Measurements from ENCODE around the gene TMPRSS5.

Gene TMPRSS5

DNA sequence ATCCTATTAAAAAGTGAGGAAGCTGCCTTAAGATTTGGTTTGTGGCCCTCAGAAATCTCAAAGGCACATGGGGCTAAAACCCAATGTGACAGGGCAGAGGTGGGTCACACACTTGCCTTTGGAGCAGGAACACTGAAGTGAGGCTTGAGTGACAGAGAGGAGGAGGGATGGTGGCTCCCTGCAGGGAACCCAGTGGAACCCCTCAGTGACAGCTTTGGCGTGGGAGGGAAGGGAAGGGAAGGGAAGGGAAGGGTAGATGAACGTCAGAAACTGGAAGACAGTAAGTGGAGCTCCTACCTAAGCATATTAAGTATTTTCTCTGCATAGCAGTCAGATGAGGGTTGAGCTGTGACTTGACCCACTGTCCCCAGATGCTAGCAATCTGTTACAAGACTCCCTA, 68.5 kb downstream of the TMPRSS5 start:
- Histone ChIP-seq H3K4me1 (ENCODE audit: control insufficient read depth, low read length) (no peaks in the 10 kb centered on the region), H4K20me1 (ENCODE audit: control insufficient read depth, insufficient read depth, low read depth, low read length) (no peaks in the 10 kb centered on the region), H3K79me2 (ENCODE audit: control insufficient read depth, low read length) (no peaks in the 10 kb centered on the region), H3K9me3 (ENCODE audit: control insufficient read depth, insufficient read depth, low read length) (no peaks in the 10 kb centered on the region), H3K4me3 (ENCODE audit: low read length) (no peak overlapping the region), H3K36me3 (ENCODE audit: control insufficient read depth, low read length) (no peaks in the 10 kb centered on the region), H3K27me3 (ENCODE audit: control insufficient read depth, low read length) (no peaks in the 10 kb centered on the region), H3K4me2 (ENCODE audit: low read length) (no peak overlapping the region), H3K27ac (ENCODE audit: low read depth, low read length) (no peak overlapping the region), H3K9me2 (replicated peaks; ENCODE audit: control insufficient read depth, low read length) (no peaks in the 10 kb centered on the region), H3F3A (ENCODE audit: control insufficient read depth, insufficient read depth) (no peaks in the 10 kb centered on the region)
- no peak for TF ChIP-seq CTCF (IDR thresholded peaks at IDR 0.05; ENCODE audit: low read depth, low read length, poor library complexity, severe bottlenecking)
- TF ChIP-seq EZH2phosphoT487 (IDR thresholded peaks at IDR 0.05; ENCODE audit: borderline replicate concordance, low read length): no peak
